Panc1 (cell line): ENCODE measurements around the gene NFIB.

ENCODE experiments used
- CTCF ChIP-seq: fragments of 450-650 bp; IDR thresholded peaks from 2 replicates; pipeline ENCODE4 v1.5.1; 2017; ENCODE audit warnings: mild to moderate bottlenecking
- REST ChIP-seq, 2 experiments: IDR thresholded peaks; 2 replicates each; pipeline ENCODE4 v1.6.1; 2011 to 2012; ENCODE audit warnings: low read depth in 2 of 2, control low read depth in 1 of 2, low read length in 1 of 2, mild to moderate bottlenecking in 1 of 2, moderate library complexity in 1 of 2; ENCODE audit not compliant: insufficient read depth in 1 of 2

GRCh38 chr9:14349146-14349446, 35.2 kb upstream of the NFIB start:
- TF ChIP-seq CTCF (no peak), REST (IDR thresholded peaks at IDR 0.05; ENCODE audit: insufficient read depth in 1 of 2, low read depth in 2 of 2, low read length in 1 of 2) (no peak)
